IgD-negative memory B cell (primary cell): ENCODE results near the gene ADARB2. TPM values are rescaled to one million over a fixed set of nuclear protein-coding genes. Genes with fewer than 3 reads are reported as not detected.

ENCODE experiments used
- H3K27ac Mint-ChIP-seq, 3 donors: one replicate each; pipeline ENCODE4 v1.8.0; 2020 to 2022; ENCODE audit warnings: mild to moderate bottlenecking in 3 of 3, mixed read lengths in 3 of 3, moderate library complexity in 1 of 3
- H3K27me3 Mint-ChIP-seq: one replicate; pipeline ENCODE4 v1.8.0; 2021; ENCODE audit warnings: mixed read lengths
- H3K36me3 Mint-ChIP-seq: one replicate; pipeline ENCODE4 v1.8.0; 2020; ENCODE audit warnings: mild to moderate bottlenecking, mixed read lengths
- H3K4me1 Mint-ChIP-seq, 3 donors: one replicate each; pipeline ENCODE4 v1.8.0; 2020 to 2022; ENCODE audit warnings: mixed read lengths in 3 of 3, mild to moderate bottlenecking in 1 of 3
- H3K4me3 Mint-ChIP-seq, 4 donors: one replicate each; pipeline ENCODE4 v1.8.0; 2020 to 2022; ENCODE audit warnings: mild to moderate bottlenecking in 4 of 4, mixed read lengths in 4 of 4, moderate library complexity in 3 of 4
- H3K9me3 Mint-ChIP-seq, 3 donors: one replicate each; pipeline ENCODE4 v1.8.0; 2020 to 2021; ENCODE audit warnings: mixed read lengths in 3 of 3, mild to moderate bottlenecking in 1 of 3
- polyA plus RNA-seq: library from polyadenylated mRNA; unstranded; fragments of 300-500 nt; fragmentation: Illumina TruSeq; gene quantifications from one replicate; pipeline ENCODE4 v1.2.3, GENCODE V29; 2021

Gene ADARB2
- polyA plus RNA-seq, 1 donor from 2014 or later: not detected

DNA sequence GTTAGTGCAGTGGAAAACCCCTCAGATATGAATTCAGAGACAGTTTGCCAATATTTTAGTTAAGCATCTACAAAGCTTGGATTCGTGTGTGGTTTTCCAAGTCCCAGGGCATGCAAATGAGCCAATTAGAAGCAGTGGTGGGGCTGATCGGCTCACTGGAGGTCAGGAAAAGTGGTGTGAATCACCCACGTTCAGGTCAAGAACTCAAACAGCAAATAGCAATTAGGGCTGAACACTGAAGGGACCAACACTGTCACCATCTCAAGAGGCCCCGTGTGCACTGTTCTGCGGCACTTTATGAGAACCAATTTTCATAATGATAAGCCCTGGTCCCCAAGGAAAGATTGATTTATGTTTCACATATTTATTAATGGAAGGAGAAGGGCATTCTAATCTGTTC is 68.9 kb downstream of the ADARB2 start:
- peaks cover under 1 to 8% (median 4%) of the 10 kb centered on the region in 3 donors for H3K4me1 Mint-ChIP-seq
- no peak overlapping the region for H3K27ac Mint-ChIP-seq
- H3K4me3 Mint-ChIP-seq: peak overlapping the region in 1 of 4 donors; percentile 6
- H3K9me3 Mint-ChIP-seq: no peaks in the 10 kb centered on the region
- H3K36me3 Mint-ChIP-seq: no peaks in the 10 kb centered on the region
- peaks cover 13% of the 10 kb centered on the region for H3K27me3 Mint-ChIP-seq

GRCh38 chr10:1667392-1667791 is 69.9 kb downstream of the ADARB2 start:
- H3K27ac Mint-ChIP-seq: no peak overlapping the region
- H3K4me3 Mint-ChIP-seq: no peak overlapping the region
- no peaks in the 10 kb centered on the region for H3K36me3 Mint-ChIP-seq
- H3K4me1 Mint-ChIP-seq: peaks cover 9 to 16% (median 12%) of the 10 kb centered on the region in 3 donors
- H3K27me3 Mint-ChIP-seq: peaks cover 6% of the 10 kb centered on the region
- no peaks in the 10 kb centered on the region for H3K9me3 Mint-ChIP-seq

DNA sequence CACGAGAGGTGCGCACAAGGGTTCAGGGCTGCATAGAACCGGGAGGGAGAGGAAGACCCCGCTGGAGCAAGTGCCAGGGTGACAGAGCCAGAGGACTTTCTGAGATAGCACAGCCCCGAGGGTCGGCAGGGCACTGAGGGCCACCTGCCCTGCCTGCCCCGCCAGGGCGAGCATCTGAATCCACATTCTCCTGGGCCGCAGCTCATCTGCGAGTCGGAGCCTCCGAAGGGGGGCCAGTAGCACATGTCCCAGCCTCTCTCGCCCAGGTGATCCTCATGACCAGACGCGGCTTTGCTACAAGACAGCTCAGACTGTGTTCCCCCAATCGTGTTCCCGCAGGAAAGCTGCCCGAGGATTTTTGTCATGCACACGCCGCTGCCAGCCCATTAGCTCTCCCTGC is 71.2 kb downstream of the ADARB2 start:
- Mint-ChIP-seq H3K4me3 (no peak overlapping the region), H3K36me3 (no peaks in the 10 kb centered on the region), H3K27ac (peak overlapping the region in 1 of 3 donors; percentile 21)

DNA sequence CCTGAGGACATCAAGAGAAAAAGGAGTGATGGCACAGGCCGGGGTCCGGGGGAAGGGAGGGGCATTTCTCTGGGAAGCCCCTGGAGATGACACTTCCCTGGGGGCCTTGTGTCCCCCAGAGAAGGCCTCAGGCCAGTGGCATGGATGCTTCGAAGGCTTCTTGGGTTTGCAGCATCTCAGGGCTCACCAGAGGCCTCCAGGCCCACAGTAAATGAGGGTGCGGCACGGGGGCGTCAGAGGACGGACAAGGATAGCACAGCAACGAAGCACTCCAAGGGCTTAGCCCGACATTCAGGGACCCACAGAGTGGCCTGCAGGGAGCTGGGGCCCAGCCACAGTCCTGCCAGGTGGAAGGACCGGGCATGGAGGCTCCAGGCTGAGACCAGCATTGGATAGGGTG is 71.6 kb downstream of the ADARB2 start:
- Mint-ChIP-seq H3K27ac (no peak overlapping the region), H3K27me3 (peaks cover 2% of the 10 kb centered on the region), H3K9me3 (no peaks in the 10 kb centered on the region), H3K4me1 (peaks cover 26 to 32% (median 27%) of the 10 kb centered on the region in 3 donors), H3K4me3 (no peak overlapping the region), H3K36me3 (no peaks in the 10 kb centered on the region)

More for the DNA sequence above, 71.2 kb downstream of the ADARB2 start:
- Mint-ChIP-seq H3K9me3 (no peaks in the 10 kb centered on the region), H3K27me3 (peaks cover 5% of the 10 kb centered on the region), H3K4me1 (peaks cover 21 to 27% (median 24%) of the 10 kb centered on the region in 3 donors)

DNA sequence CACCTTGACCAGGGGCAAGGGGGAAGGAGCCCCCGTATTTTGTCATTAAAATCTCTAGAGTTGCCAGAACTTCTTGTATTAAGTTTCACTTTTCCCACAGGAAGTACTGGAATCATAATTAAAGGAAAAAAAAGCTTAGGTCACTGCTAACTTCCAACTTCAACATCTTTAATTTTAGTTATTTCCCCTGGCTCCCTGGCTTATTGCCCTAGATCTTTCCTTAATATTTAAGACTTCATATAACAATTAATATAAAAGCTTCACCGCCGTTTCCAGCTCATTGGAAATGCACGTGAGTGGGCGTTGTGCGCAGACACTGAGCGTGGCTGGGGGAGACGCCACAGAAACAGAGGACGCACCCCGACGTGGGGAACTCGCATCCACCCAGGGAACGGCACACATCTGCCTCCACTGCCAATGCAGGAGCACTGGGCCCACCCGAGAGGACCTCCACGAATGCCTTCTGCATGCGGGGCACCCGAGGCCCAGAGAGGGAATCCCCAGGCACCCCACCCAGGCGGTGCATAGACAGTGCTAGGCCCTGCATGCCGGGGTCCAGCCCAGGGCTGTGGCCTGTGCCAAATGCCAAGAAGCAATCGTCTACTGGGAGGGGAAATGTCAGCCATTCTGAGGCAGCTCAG is 72.2 kb downstream of the ADARB2 start:
- H3K27ac Mint-ChIP-seq: no peak overlapping the region
- no peak overlapping the region for H3K4me3 Mint-ChIP-seq
- no peaks in the 10 kb centered on the region for H3K36me3 Mint-ChIP-seq
- no peaks in the 10 kb centered on the region for H3K27me3 Mint-ChIP-seq
- peaks cover 27 to 34% (median 29%) of the 10 kb centered on the region in 3 donors for H3K4me1 Mint-ChIP-seq
- H3K9me3 Mint-ChIP-seq: no peaks in the 10 kb centered on the region

GRCh38 chr10:1664333-1664964 is 72.9 kb downstream of the ADARB2 start:
- no peak overlapping the region for H3K27ac Mint-ChIP-seq
- peak overlapping the region in 1 of 4 donors; percentile 79 for H3K4me3 Mint-ChIP-seq
- no peaks in the 10 kb centered on the region for H3K9me3 Mint-ChIP-seq
- H3K4me1 Mint-ChIP-seq: peaks cover 27 to 34% (median 29%) of the 10 kb centered on the region in 3 donors
- H3K36me3 Mint-ChIP-seq: no peaks in the 10 kb centered on the region
- no peaks in the 10 kb centered on the region for H3K27me3 Mint-ChIP-seq

DNA sequence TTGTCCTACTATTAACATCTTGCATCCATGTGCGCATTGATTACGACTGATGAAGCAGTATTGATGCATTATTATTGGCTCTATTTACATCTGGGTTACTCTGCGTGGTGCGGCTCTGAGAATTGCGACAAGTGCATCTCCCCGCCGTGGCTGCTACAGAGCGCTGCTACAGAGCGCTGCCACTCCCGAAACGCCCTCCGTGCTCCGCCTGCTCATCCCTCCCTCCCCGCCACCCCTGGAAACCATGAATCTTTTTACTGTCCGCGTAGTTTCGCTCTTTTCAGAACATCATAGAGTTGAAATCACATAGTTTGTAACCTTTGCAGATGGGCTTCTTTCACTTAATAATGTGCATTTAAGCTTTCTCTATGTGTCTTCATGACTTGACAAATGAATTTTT is 74.1 kb downstream of the ADARB2 start:
- Mint-ChIP-seq H3K9me3 (no peaks in the 10 kb centered on the region), H3K4me1 (peaks cover 29 to 34% (median 30%) of the 10 kb centered on the region in 3 donors), H3K4me3 (peak overlapping the region in 1 of 4 donors; percentile 79), H3K36me3 (no peaks in the 10 kb centered on the region), H3K27me3 (peaks cover 6% of the 10 kb centered on the region), H3K27ac (no peak overlapping the region)

DNA sequence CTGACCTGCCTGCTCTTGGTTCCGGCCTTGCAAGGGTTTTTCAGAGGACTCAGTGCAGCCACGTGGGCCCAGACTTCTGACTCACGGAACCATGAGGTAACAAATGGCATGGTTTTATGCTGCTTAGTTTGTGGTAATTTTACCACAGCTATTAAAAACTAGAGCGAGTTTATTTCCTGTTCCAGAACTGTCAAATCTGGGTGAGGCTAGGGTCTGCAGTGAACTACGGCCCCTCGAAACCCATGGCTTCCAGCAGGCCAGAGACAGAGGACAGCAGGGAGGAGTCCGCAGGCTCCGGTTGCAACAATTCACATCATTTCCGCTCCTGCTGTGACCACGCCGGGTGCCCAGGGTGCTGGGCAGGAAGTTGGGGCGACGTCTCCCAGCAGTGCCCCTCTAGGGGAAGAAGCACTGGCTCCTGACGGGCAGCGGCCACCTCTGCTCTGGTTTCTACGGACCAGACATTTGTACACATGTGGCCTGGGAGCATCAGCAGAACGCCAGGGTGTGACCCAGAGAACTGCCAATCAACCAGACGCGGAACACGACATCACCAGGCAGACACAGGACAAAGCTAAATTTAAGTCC is 74.8 kb downstream of the ADARB2 start:
- H3K27me3 Mint-ChIP-seq: peaks cover 11% of the 10 kb centered on the region
- H3K9me3 Mint-ChIP-seq: no peaks in the 10 kb centered on the region
- peaks cover 31 to 32% (median 32%) of the 10 kb centered on the region in 3 donors for H3K4me1 Mint-ChIP-seq
- peak overlapping the region; percentile 84 to 89 (median 86) for H3K27ac Mint-ChIP-seq
- H3K36me3 Mint-ChIP-seq: no peaks in the 10 kb centered on the region
- peak overlapping the region; percentile 27 to 91 (median 80) for H3K4me3 Mint-ChIP-seq

- Mint-ChIP-seq H3K36me3 (no peaks in the 10 kb centered on the region), H3K9me3 (no peaks in the 10 kb centered on the region), H3K4me1 (peaks cover 31 to 32% (median 32%) of the 10 kb centered on the region in 3 donors), H3K27ac (peak overlapping the region; percentile 84 to 89 (median 86)), H3K4me3 (peak overlapping the region; percentile 27 to 91 (median 80)), H3K27me3 (peaks cover 11% of the 10 kb centered on the region)
Measured at GRCh38 chr10:1661859-1662437, 75.4 kb downstream of the ADARB2 start.

- Mint-ChIP-seq H3K27me3 (peaks cover 11% of the 10 kb centered on the region), H3K4me3 (peak overlapping the region; percentile 27 to 91 (median 80)), H3K4me1 (peaks cover 31 to 32% (median 32%) of the 10 kb centered on the region in 3 donors), H3K27ac (peak overlapping the region; percentile 77 to 88 (median 84)), H3K36me3 (no peaks in the 10 kb centered on the region), H3K9me3 (no peaks in the 10 kb centered on the region)
Measured at GRCh38 chr10:1661416-1661815, 75.9 kb downstream of the ADARB2 start.

DNA sequence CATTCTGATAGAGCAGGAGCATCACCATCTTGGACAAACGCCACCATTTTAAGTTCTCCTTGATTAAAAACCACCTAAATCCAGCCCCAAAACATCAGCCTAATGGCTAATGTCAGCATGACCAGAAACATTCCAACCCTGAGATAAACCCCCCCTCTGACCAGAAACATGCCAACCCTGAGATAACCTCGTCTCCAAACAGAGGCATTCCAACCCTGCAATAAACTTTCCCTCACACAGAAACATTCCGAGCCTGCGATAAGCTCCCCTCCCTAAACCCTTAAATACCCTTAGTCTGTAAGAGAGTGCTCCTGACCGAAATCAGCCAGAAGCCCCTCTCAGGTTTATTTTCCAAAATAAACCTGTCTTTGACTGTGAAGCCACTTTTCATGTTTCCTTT is 76.5 kb downstream of the ADARB2 start:
- peak overlapping the region in 1 of 3 donors; percentile 88 for H3K27ac Mint-ChIP-seq
- peaks cover 31 to 36% (median 32%) of the 10 kb centered on the region in 3 donors for H3K4me1 Mint-ChIP-seq

GRCh38 chr10:1660386-1660785 is 76.9 kb downstream of the ADARB2 start:
- Mint-ChIP-seq H3K9me3 (no peaks in the 10 kb centered on the region), H3K4me3 (no peak overlapping the region), H3K36me3 (no peaks in the 10 kb centered on the region), H3K4me1 (peaks cover 31 to 36% (median 35%) of the 10 kb centered on the region in 3 donors), H3K27me3 (peaks cover 11% of the 10 kb centered on the region), H3K27ac (peak overlapping the region in 1 of 3 donors; percentile 88)

More for the DNA sequence above, 76.5 kb downstream of the ADARB2 start:
- Mint-ChIP-seq H3K27me3 (peaks cover 11% of the 10 kb centered on the region), H3K9me3 (no peaks in the 10 kb centered on the region), H3K4me3 (no peak overlapping the region), H3K36me3 (no peaks in the 10 kb centered on the region)

DNA sequence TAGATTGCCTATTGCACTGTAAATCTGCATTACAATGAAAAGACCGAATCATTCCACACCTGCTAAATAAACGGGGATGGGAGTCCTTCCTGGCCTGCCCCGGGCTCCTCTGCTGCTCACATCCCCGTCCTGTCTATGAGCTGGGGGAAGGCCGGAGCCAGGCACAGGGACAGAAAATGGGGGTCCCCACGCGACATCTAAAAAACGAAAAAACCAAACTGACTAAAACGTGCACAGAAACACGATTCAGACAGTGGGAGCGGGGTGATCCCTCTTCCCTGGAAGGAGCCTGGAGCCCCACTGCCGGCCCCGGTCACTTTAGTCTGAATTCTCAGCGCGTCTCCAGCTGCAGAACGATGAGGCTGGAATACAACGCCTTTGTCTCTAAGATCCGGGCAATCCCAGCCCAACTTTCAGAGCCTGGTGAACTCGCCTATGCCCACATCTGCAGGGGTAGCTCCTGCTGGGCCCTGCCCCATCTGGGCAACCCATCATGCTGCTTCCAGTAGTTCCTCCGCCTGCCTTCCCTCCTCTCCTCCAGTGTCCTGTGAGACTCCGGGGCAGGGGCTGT is 78.0 kb downstream of the ADARB2 start:
- H3K4me3 Mint-ChIP-seq: no peak overlapping the region
- peaks cover 31 to 38% (median 36%) of the 10 kb centered on the region in 3 donors for H3K4me1 Mint-ChIP-seq
- H3K36me3 Mint-ChIP-seq: no peaks in the 10 kb centered on the region
- peaks cover 11% of the 10 kb centered on the region for H3K27me3 Mint-ChIP-seq
- H3K9me3 Mint-ChIP-seq: no peaks in the 10 kb centered on the region
- H3K27ac Mint-ChIP-seq: no peak overlapping the region

DNA sequence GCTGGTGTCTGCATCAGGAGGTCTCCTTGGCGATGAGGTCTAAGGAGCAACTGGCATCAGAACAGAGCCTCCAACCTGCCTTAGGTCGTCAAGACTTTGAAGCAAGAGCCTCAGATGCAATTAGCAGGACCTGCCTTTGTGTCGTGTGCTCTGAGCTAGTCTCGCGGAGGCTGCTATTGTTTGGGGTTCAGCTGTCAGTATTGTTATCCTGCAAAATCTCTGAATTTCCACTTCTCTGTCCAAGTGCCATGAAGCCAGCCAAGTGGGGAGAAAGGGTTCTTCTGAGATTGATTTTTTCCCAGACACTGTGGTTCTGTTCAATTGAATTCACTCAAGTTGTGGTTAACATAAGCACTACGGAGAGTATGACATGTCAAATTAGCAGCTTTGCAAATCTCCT is 78.7 kb downstream of the ADARB2 start:
- Mint-ChIP-seq H3K27ac (no peak overlapping the region), H3K4me3 (no peak overlapping the region), H3K36me3 (no peaks in the 10 kb centered on the region), H3K27me3 (peaks cover 11% of the 10 kb centered on the region), H3K4me1 (peaks cover 27 to 36% (median 34%) of the 10 kb centered on the region in 3 donors), H3K9me3 (no peaks in the 10 kb centered on the region)

DNA sequence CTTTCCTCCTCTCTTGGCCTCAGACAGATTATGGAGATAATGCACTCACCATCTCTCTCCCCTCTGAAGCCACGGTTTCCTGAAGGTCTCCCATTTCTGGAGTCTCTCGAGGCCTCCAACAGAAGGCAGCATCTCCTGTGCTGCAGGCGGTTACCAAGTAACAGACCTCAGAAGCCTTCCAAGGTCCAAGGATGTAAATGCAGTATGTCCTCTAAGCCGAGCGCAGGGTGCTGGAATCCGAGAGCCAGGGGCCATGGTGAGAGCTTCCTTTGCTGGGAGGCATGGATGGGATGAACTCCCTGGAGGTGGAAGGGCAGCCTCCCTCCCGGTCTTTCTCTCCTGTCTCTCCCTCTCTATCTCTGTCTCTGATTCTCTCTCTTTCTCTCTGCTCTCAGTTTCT is 79.8 kb downstream of the ADARB2 start:
- no peak overlapping the region for H3K4me3 Mint-ChIP-seq
- H3K27ac Mint-ChIP-seq: no peak overlapping the region
- no peaks in the 10 kb centered on the region for H3K9me3 Mint-ChIP-seq

More for the DNA sequence above, 79.8 kb downstream of the ADARB2 start:
- no peaks in the 10 kb centered on the region for H3K36me3 Mint-ChIP-seq
- peaks cover 12% of the 10 kb centered on the region for H3K27me3 Mint-ChIP-seq
- H3K4me1 Mint-ChIP-seq: peaks cover 19 to 30% (median 27%) of the 10 kb centered on the region in 3 donors
